ENCODE data around the gene GALNT14.

Gene GALNT14

DNA sequence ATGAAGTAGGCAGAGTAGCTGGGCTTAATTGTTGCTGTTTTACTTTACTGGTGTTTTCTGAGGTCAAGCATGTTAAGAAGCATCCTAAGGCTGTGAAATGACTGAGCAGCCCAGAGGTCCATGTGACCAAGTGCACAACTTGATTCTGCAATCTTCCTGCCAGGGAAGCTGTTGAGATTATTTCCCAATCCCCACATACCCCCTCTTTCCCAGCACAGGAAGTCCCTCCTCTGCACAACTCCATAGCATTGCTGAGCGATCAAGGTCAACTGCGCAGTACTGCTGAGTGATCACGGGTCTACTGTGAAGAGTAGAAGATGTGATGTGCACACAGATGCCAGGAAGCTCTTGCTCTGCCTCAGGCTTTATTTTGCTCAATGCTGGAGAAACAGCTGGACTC lies 105.8 kb downstream of the GALNT14 start:
- Histone ChIP-seq H3K4me1 (ENCODE audit: insufficient read depth, low read length, poor library complexity, severe bottlenecking) (no peaks in the 10 kb centered on the region), H3K9me2 (replicated peaks; ENCODE audit: low read depth, low read length) (no peaks in the 10 kb centered on the region), H3K4me2 (ENCODE audit: low read depth, low read length, poor library complexity, severe bottlenecking) (no peak overlapping the region), H3K4me3 (ENCODE audit: low read length, poor library complexity, severe bottlenecking) (no peak overlapping the region), H3K9ac (ENCODE audit: low read depth, low read length, poor library complexity, severe bottlenecking) (no peak overlapping the region), H2AFZ (ENCODE audit: low read length) (no peak overlapping the region), H3K27me3 (ENCODE audit: insufficient read depth, low read length, poor library complexity, severe bottlenecking) (no peaks in the 10 kb centered on the region), H3K36me3 (ENCODE audit: insufficient read depth, low read length) (no peaks in the 10 kb centered on the region), H3F3A (ENCODE audit: low read depth) (no peaks in the 10 kb centered on the region), H3K79me2 (ENCODE audit: insufficient read depth, low read length) (no peaks in the 10 kb centered on the region), H4K20me1 (ENCODE audit: insufficient read depth, low read length, poor library complexity, severe bottlenecking) (no peaks in the 10 kb centered on the region), H3K9me3 (ENCODE audit: insufficient read depth, low read depth, low read length) (peaks cover 12% of the 10 kb centered on the region; the same call in 1 of the 2 replicates)
- TF ChIP-seq EZH2phosphoT487 (IDR thresholded peaks at IDR 0.05; ENCODE audit: borderline replicate concordance): no peak
- TF ChIP-seq, protein P1, sequence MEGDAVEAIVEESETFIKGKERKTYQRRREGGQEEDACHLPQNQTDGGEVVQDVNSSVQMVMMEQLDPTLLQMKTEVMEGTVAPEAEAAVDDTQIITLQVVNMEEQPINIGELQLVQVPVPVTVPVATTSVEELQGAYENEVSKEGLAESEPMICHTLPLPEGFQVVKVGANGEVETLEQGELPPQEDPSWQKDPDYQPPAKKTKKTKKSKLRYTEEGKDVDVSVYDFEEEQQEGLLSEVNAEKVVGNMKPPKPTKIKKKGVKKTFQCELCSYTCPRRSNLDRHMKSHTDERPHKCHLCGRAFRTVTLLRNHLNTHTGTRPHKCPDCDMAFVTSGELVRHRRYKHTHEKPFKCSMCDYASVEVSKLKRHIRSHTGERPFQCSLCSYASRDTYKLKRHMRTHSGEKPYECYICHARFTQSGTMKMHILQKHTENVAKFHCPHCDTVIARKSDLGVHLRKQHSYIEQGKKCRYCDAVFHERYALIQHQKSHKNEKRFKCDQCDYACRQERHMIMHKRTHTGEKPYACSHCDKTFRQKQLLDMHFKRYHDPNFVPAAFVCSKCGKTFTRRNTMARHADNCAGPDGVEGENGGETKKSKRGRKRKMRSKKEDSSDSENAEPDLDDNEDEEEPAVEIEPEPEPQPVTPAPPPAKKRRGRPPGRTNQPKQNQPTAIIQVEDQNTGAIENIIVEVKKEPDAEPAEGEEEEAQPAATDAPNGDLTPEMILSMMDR (conservative IDR thresholded peaks at IDR 0.05; ENCODE audit: low read length): no peak

DNA sequence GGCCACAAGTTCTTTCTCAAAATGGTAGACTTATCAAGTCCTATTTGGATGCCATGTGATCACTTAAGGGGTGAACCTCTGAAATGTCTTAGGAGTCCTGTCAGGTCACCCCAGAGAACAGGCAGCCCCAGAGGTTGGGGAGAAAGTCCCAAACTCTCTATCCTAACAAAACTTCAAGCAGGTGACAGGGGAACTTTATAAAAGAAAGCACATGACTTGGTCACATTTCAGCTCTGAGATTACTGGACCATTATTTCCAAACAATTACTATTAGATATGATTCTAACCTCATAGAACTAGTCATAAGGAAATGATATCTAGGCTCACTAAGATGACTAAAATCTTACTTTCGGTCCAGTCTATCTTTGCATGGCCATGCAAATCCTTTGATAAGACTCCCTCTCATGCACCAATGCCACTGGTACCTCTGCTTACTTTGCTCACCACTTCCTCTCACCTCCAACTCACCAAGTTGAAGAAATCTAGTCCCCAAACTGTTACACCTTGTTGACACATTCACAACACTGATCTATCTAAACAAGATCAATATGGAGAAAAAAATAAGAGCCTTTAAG lies 107.0 kb downstream of the GALNT14 start:
- H3K36me3 ChIP-seq (ENCODE audit: insufficient read depth, low read length): no peaks in the 10 kb centered on the region
- no peak overlapping the region for H3K9ac ChIP-seq (ENCODE audit: low read depth, low read length, poor library complexity, severe bottlenecking)
- H2AFZ ChIP-seq (ENCODE audit: low read length): no peak overlapping the region
- no peaks in the 10 kb centered on the region for H4K20me1 ChIP-seq (ENCODE audit: insufficient read depth, low read length, poor library complexity, severe bottlenecking)
- no peak overlapping the region for H3K4me2 ChIP-seq (ENCODE audit: low read depth, low read length, poor library complexity, severe bottlenecking)
- no peak overlapping the region for H3K4me3 ChIP-seq (ENCODE audit: low read length, poor library complexity, severe bottlenecking)
- H3K9me3 ChIP-seq (ENCODE audit: insufficient read depth, low read depth, low read length): peaks cover 2% of the 10 kb centered on the region; the same call in 1 of the 2 replicates
- H3F3A ChIP-seq (ENCODE audit: low read depth): no peaks in the 10 kb centered on the region
- no peaks in the 10 kb centered on the region for H3K9me2 ChIP-seq (replicated peaks; ENCODE audit: low read depth, low read length)
- H3K27me3 ChIP-seq (ENCODE audit: insufficient read depth, low read length, poor library complexity, severe bottlenecking): no peaks in the 10 kb centered on the region
- TF ChIP-seq EZH2phosphoT487 (IDR thresholded peaks at IDR 0.05; ENCODE audit: borderline replicate concordance): no peak
- TF ChIP-seq, protein P1 (conservative IDR thresholded peaks at IDR 0.05; ENCODE audit: low read length): no peak
- H3K79me2 ChIP-seq (ENCODE audit: insufficient read depth, low read length): no peaks in the 10 kb centered on the region
- H3K4me1 ChIP-seq (ENCODE audit: insufficient read depth, low read length, poor library complexity, severe bottlenecking): no peaks in the 10 kb centered on the region

DNA sequence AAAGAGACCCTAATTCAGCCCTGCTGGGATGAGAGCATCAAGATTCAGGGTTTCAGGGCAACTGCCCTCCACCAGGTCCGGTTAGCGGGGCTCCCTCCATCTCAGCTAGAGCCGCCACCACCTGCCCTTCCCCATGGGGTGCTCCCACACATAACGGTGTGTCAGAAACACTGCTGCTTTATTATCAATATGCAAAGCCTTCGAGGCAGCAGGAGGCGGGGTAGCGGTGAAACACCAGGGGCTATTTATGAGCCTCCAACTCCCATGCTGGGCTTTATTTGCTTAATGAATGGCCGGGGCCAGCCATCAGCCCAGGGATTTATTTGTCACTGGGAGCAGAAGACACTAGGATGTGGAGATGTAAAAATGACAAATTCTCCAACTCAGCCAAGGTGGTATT lies 109.8 kb downstream of the GALNT14 start:
- TF ChIP-seq, protein P1 (conservative IDR thresholded peaks at IDR 0.05; ENCODE audit: low read length): no peak
- no peak for TF ChIP-seq EZH2phosphoT487 (IDR thresholded peaks at IDR 0.05; ENCODE audit: borderline replicate concordance)
- Histone ChIP-seq H3K36me3 (ENCODE audit: insufficient read depth, low read length) (no peaks in the 10 kb centered on the region), H2AFZ (ENCODE audit: low read length) (no peak overlapping the region), H3K9ac (ENCODE audit: low read depth, low read length, poor library complexity, severe bottlenecking) (no peak overlapping the region), H4K20me1 (ENCODE audit: insufficient read depth, low read length, poor library complexity, severe bottlenecking) (no peaks in the 10 kb centered on the region), H3K4me1 (ENCODE audit: insufficient read depth, low read length, poor library complexity, severe bottlenecking) (no peaks in the 10 kb centered on the region), H3F3A (ENCODE audit: low read depth) (no peaks in the 10 kb centered on the region), H3K4me3 (ENCODE audit: low read length, poor library complexity, severe bottlenecking) (no peak overlapping the region), H3K9me2 (replicated peaks; ENCODE audit: low read depth, low read length) (no peaks in the 10 kb centered on the region), H3K79me2 (ENCODE audit: insufficient read depth, low read length) (no peaks in the 10 kb centered on the region), H3K4me2 (ENCODE audit: low read depth, low read length, poor library complexity, severe bottlenecking) (no peak overlapping the region), H3K9me3 (ENCODE audit: insufficient read depth, low read depth, low read length) (no peaks in the 10 kb centered on the region), H3K27me3 (ENCODE audit: insufficient read depth, low read length, poor library complexity, severe bottlenecking) (no peaks in the 10 kb centered on the region)
